Peyer's patch (tissue), 4 donors: ENCODE data around the gene GPR108.

Source experiments
- POLR2A ChIP-seq, 2 donors: fragments of 450-650 bp; IDR thresholded peaks; one replicate each; pipeline ENCODE4 v1.5.1; 2017; ENCODE audit warnings: antibody characterized with exemption in 2 of 2, mild to moderate bottlenecking in 2 of 2, moderate library complexity in 2 of 2
- TF ChIP-seq, protein P1 (sequence below), 6 experiments: fragments of 450-650 bp in 4 of 6; fragments of 200-600 bp in 2 of 6; sonication (generic) in 1 of 6; IDR thresholded peaks; one replicate each; pipeline ENCODE4 v1.5.1; 2017 to 2019; ENCODE audit warnings: antibody characterized with exemption in 6 of 6, mild to moderate bottlenecking in 3 of 6, moderate library complexity in 1 of 6

DNA sequence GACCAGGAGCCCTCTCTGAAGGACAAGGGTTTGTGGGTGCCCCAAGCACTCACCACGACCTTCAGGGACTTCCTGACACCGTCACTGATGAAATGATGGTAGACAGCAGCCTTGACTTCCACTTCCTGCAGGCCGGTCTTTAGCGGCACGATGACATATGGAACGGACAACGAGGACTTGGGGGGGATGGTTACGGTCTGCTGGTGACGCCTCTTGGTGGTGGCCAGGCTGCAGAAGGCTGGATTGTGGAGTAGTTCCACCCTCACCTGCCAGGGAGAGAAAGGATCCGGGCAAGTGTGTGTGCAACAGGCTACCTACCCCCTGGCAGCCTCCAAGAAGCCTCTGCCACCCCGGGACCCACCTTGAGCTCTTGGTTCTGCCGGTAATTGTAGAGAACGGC is 40.1 kb downstream of the GPR108 start:
- TF ChIP-seq, protein P1, sequence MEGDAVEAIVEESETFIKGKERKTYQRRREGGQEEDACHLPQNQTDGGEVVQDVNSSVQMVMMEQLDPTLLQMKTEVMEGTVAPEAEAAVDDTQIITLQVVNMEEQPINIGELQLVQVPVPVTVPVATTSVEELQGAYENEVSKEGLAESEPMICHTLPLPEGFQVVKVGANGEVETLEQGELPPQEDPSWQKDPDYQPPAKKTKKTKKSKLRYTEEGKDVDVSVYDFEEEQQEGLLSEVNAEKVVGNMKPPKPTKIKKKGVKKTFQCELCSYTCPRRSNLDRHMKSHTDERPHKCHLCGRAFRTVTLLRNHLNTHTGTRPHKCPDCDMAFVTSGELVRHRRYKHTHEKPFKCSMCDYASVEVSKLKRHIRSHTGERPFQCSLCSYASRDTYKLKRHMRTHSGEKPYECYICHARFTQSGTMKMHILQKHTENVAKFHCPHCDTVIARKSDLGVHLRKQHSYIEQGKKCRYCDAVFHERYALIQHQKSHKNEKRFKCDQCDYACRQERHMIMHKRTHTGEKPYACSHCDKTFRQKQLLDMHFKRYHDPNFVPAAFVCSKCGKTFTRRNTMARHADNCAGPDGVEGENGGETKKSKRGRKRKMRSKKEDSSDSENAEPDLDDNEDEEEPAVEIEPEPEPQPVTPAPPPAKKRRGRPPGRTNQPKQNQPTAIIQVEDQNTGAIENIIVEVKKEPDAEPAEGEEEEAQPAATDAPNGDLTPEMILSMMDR (IDR thresholded peaks at IDR 0.05): no peak
- TF ChIP-seq POLR2A (IDR thresholded peaks at IDR 0.05): no peak
